IPS-18c (cell line): ENCODE results near the gene TMEM107.

Experiments used
- H3K4me3 ChIP-seq: 2 replicates; pipeline ENCODE4 v1.7.0; 2013; ENCODE audit warnings: low read depth, mild to moderate bottlenecking, low read length, moderate library complexity; ENCODE audit not compliant: insufficient read depth
- H3K9me3 ChIP-seq: one replicate; pipeline ENCODE4 v1.6.1; 2013; ENCODE audit warnings: mild to moderate bottlenecking, low read length, moderate library complexity; ENCODE audit not compliant: control insufficient read depth, insufficient read depth

Gene TMEM107

GRCh38 chr17:8145811-8146210 lies 30.4 kb downstream of the TMEM107 start:
- H3K9me3 ChIP-seq, result peaks cover 4% of the 10 kb centered on the region
- no peak overlapping the region for H3K4me3 ChIP-seq

GRCh38 chr17:8144401-8145231 lies 31.6 kb downstream of the TMEM107 start:
- H3K4me3 ChIP-seq, result no peak overlapping the region
- H3K9me3 ChIP-seq, result peaks cover 2% of the 10 kb centered on the region

- H3K4me3 ChIP-seq, result no peak overlapping the region
- H3K9me3 ChIP-seq, result peaks cover 2% of the 10 kb centered on the region
Observed at GRCh38 chr17:8143581-8144400, 32.4 kb downstream of the TMEM107 start.

GRCh38 chr17:8142887-8143580 lies 33.1 kb downstream of the TMEM107 start:
- Histone ChIP-seq H3K4me3 (no peak overlapping the region), H3K9me3 (no peaks in the 10 kb centered on the region)

GRCh38 chr17:8142158-8142886 lies 33.9 kb downstream of the TMEM107 start:
- Histone ChIP-seq H3K9me3 (no peaks in the 10 kb centered on the region), H3K4me3 (no peak overlapping the region)

- no peaks in the 10 kb centered on the region for H3K9me3 ChIP-seq
Observed at GRCh38 chr17:8141741-8142140, 34.4 kb downstream of the TMEM107 start.

GRCh38 chr17:8141045-8141444 lies 35.1 kb downstream of the TMEM107 start:
- Histone ChIP-seq H3K4me3 (no peak overlapping the region), H3K9me3 (no peaks in the 10 kb centered on the region)

More at GRCh38 chr17:8141741-8142140, 34.4 kb downstream of the TMEM107 start:
- H3K4me3 ChIP-seq, result no peak overlapping the region

GRCh38 chr17:8140065-8141029 lies 35.8 kb downstream of the TMEM107 start:
- no peak overlapping the region for H3K4me3 ChIP-seq
- no peaks in the 10 kb centered on the region for H3K9me3 ChIP-seq

GRCh38 chr17:8138672-8139371 lies 37.4 kb downstream of the TMEM107 start:
- H3K4me3 ChIP-seq, result peak overlapping the region; percentile 73
- no peaks in the 10 kb centered on the region for H3K9me3 ChIP-seq

GRCh38 chr17:8138374-8138671 lies 37.9 kb downstream of the TMEM107 start:
- Histone ChIP-seq H3K4me3 (peak overlapping the region; percentile 73; the same call in 1 of the 2 replicates), H3K9me3 (no peaks in the 10 kb centered on the region)

GRCh38 chr17:8137645-8138373 lies 38.4 kb downstream of the TMEM107 start:
- Histone ChIP-seq H3K9me3 (no peaks in the 10 kb centered on the region), H3K4me3 (peak overlapping the region; percentile 73; the same call in 1 of the 2 replicates)

GRCh38 chr17:8133941-8134340 lies 42.2 kb downstream of the TMEM107 start:
- no peak overlapping the region; the same call in 1 of the 2 replicates for H3K4me3 ChIP-seq
- no peaks in the 10 kb centered on the region for H3K9me3 ChIP-seq

- Histone ChIP-seq H3K4me3 (no peak overlapping the region; the same call in 1 of the 2 replicates), H3K9me3 (no peaks in the 10 kb centered on the region)
Observed at GRCh38 chr17:8133399-8133798, 42.8 kb downstream of the TMEM107 start.

GRCh38 chr17:8131844-8132441 lies 44.2 kb downstream of the TMEM107 start:
- H3K4me3 ChIP-seq, result no peak overlapping the region

More at GRCh38 chr17:8131844-8132441, 44.2 kb downstream of the TMEM107 start:
- H3K9me3 ChIP-seq, result no peaks in the 10 kb centered on the region
